Stimulated activated CD8-positive, alpha-beta memory T cell treated with anti-CD3 and anti-CD28 coated beads, Interleukin-15, amount 100 ng/mL, for 24 hours (primary cell): ENCODE data around the gene NSD1.
"Not testable (repeated sequence)": the region's sequence is repeated elsewhere in the genome, so short reads cannot be mapped to it uniquely, and the experiment has no call there.

Experiments
- DNase-seq: peaks from one replicate; pipeline ENCODE4 v3.0.0-alpha.2; 2020; ENCODE audit warnings: low read depth

Gene NSD1

GRCh38 chr5:177330991-177331842 lies 197.6 kb downstream of the NSD1 start:
- DNase-seq = no peak

- DNase-seq = no peak
These were observed 198.7 kb downstream of the NSD1 start for GRCh38 chr5:177332031-177332895.

GRCh38 chr5:177332896-177333260 lies 199.3 kb downstream of the NSD1 start:
- no peak for DNase-seq

GRCh38 chr5:177333420-177334154 lies 200.0 kb downstream of the NSD1 start:
- DNase-seq = no peak

GRCh38 chr5:177334155-177334551 lies 200.6 kb downstream of the NSD1 start:
- no peak for DNase-seq

- DNase-seq = no peak
These were observed 201.5 kb downstream of the NSD1 start for GRCh38 chr5:177334781-177335700.

- no peak for DNase-seq
These were observed 202.1 kb downstream of the NSD1 start for GRCh38 chr5:177335701-177336065.

DNA sequence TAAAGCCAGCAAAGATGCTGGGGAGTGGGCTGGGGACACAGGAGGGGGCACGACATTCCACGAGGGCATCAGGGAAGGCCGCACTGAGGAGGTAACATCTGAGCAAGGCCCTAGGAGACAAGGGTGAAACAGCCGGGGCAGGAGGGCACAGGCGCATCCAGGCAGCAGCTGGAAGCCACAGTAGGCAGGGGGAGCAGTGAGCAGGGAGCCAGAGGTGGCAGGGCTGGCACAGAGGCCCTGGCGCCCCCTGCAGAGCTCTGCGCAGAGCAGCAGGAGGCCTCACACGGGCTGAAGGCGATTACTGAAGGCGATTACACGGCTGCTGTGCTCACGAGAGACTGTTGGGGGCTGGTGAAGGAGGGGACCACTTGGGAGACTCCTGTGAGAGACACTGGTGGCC lies 202.5 kb downstream of the NSD1 start:
- no peak for DNase-seq

DNA sequence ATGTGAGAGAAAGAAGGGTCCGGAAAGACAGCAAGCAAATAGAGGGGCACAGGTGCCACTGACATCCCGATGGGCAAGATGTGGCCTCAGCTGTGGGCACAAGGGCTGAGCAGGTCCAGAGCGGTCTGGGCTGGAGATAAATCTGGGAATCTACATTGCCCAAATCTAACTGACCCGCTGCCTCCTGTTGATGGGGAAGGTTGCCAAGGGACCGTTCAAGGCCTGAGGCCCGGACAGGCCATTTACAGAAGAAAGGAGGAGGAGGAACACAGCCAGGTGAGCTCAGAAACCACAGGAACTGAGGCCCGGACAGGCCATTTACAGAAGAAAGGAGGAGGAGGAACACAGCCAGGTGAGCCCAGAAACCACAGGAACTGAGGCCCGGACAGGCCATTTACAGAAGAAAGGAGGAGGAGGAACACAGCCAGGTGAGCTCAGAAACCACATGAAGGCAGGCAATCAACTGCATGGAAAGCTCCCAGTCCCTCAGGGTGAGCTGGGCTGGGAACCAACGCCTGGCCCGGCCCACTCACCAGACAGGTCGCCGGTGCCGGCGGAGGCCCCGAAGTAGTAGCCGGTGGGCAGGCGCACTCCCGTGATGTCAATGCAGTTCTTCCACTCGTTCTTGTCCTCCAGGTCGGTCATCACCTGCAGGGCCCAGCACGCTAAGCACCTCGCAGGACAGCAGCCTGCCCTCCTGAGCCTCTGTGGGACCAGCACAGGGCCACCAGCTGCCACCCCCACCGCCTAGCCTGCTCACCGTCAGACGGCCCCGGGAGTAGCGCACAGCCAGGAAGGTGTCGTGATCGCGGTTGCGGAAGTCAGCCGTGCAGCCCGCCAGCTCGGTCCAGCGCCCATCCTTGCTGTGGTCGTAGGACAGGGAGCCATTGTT lies 203.3 kb downstream of the NSD1 start:
- DNase-seq = no peak

- DNase-seq = no peak
These were observed 204.9 kb downstream of the NSD1 start for GRCh38 chr5:177338251-177339106.

GRCh38 chr5:177339107-177339638 lies 205.6 kb downstream of the NSD1 start:
- DNase-seq = no peak

- not testable (repeated sequence) for DNase-seq
These were observed 209.4 kb downstream of the NSD1 start for GRCh38 chr5:177343000-177343399.

- DNase-seq = no peak
These were observed 210.2 kb downstream of the NSD1 start for GRCh38 chr5:177343777-177344176.

DNA sequence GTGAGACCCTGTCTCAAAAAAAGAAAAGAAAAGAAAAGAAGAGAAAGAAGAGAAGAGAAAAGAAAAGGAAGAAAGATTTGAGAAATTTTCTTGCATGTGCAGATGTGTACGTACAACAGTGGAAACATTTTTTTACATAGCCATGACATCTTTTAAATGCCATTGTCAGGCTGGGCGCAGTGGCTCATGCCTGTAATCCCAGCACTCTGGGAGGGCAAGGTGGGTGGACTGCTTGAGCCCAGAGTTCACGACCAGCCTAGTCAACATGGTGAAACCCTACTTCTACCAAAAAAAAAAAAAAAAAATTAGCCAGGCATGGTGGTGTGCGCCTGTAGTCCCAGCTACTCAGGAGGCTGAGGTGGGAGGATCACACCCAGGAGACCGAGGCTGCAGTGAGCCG lies 211.3 kb downstream of the NSD1 start:
- DNase-seq = no peak

- DNase-seq = no peak
These were observed 213.2 kb downstream of the NSD1 start for GRCh38 chr5:177346820-177347219.

DNA sequence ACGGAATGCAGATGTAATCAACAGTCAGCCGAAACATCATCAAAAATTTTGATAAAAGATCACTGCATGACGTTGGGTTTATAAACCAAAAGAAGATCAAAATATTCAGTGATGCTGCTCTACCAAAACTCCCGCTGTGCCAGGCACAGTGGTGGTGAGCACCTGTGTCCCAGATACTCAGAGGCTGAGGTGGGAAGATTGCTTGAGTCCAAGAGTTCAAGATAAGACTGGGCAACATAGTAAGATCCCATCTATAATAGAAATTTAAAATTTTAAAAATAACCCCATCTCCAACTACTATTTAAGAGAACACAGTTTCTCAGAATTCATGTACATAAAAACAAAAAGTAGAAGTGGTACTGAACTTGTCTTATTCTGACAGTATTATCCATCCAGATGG lies 214.1 kb downstream of the NSD1 start:
- DNase-seq = no peak

DNA sequence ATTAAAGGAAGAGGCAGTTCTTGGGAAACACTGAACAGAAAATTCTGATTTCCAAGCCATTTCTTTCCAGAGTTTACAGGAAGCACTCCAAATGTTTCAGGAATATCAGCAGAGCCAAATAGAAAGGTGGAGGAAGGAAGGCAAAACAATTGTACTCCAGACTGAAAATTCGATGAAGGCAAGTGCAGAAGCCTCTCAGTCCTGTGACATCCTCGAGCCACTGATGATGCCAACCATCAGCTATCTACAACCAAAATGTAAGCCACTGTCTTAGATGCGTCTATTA lies 215.7 kb downstream of the NSD1 start:
- DNase-seq = no peak

- DNase-seq = no peak
These were observed 216.2 kb downstream of the NSD1 start for GRCh38 chr5:177349762-177350161.
